ENCODE measurements around the gene UBL3. TPM values are rescaled to one million over a fixed set of nuclear protein-coding genes. Genes with fewer than 3 reads are reported as not detected.

Gene UBL3
- total RNA-seq, 1 experiment from 2014 or later, result 10.7 TPM

- Histone ChIP-seq H3K36me3 (ENCODE audit: control insufficient read depth in 1 of 2, insufficient read depth in 2 of 2, low read length in 2 of 2) (no peaks in the 10 kb centered on the region), H3K9me3 (ENCODE audit: control insufficient read depth in 1 of 2, insufficient read depth in 1 of 2, low read depth in 1 of 2, low read length in 2 of 2) (no peaks in the 10 kb centered on the region), H4K20me1 (ENCODE audit: insufficient read depth) (no peaks in the 10 kb centered on the region), H3K4me2 (ENCODE audit: low read length) (no peak overlapping the region), H3K4me1 (ENCODE audit: control insufficient read depth in 1 of 2, insufficient read depth in 2 of 2, low read length in 2 of 2) (peaks cover 10 to 30% of the 10 kb centered on the region in 2 experiments), H3K27me3 (ENCODE audit: insufficient read depth, low read length) (no peaks in the 10 kb centered on the region), H3K4me3 (replicated peaks in 1 of 2; ENCODE audit: low read depth in 1 of 2, low read length in 2 of 2) (no peak overlapping the region), H3K9ac (ENCODE audit: low read length) (no peak overlapping the region), H3K9me2 (ENCODE audit: insufficient read depth) (no peaks in the 10 kb centered on the region), H3K27ac (ENCODE audit: low read depth, low read length) (no peak overlapping the region), H2AFZ (ENCODE audit: low read depth, low read length, poor library complexity, severe bottlenecking) (no peak overlapping the region), H3K79me2 (ENCODE audit: insufficient read depth, low read length) (no peaks in the 10 kb centered on the region; the same call in none of the 2 replicates)
- no peak for ATAC-seq
- no peak for DNase-seq (ENCODE audit: low read depth, low spot score)
- RAD21 ChIA-PET (ENCODE audit: low non-redundant PET in 1 of 2, low total read pairs in 2 of 2, uncharacterized antibody in 2 of 2, unreplicated experiment in 2 of 2), result no interaction called here
- POLR2A ChIA-PET, result no interaction called here
- no TSS peak for BruUV-seq (replicated peaks)
- TF ChIP-seq CBX3 (IDR thresholded peaks at IDR 0.05; ENCODE audit: low read depth), result no peak
- TF ChIP-seq SRF (IDR thresholded peaks at IDR 0.05; ENCODE audit: low read depth), result no peak
- no peak for TF ChIP-seq RAD21 (IDR thresholded peaks at IDR 0.05; ENCODE audit: low read depth)
- no peak for TF ChIP-seq FOSL1 (IDR thresholded peaks at IDR 0.05; ENCODE audit: low read depth)
- intact Hi-C loops (cut with micrococcal nuclease), result no loop called here
- CTCF ChIA-PET, result no interaction called here
These were observed 20.4 kb downstream of the UBL3 start for GRCh38 chr13:29830000-29830399.

GRCh38 chr13:29819143-29819542, 31.3 kb downstream of the UBL3 start:
- Histone ChIP-seq H3K4me3 (replicated peaks in 1 of 2; ENCODE audit: low read depth in 1 of 2, low read length in 2 of 2) (no peak overlapping the region), H3K4me2 (ENCODE audit: low read length) (no peak overlapping the region), H2AFZ (ENCODE audit: low read depth, low read length, poor library complexity, severe bottlenecking) (no peak overlapping the region), H3K4me1 (ENCODE audit: control insufficient read depth in 1 of 2, insufficient read depth in 2 of 2, low read length in 2 of 2) (no peaks in the 10 kb centered on the region), H4K20me1 (ENCODE audit: insufficient read depth) (no peaks in the 10 kb centered on the region), H3K79me2 (ENCODE audit: insufficient read depth, low read length) (no peaks in the 10 kb centered on the region), H3K9me2 (ENCODE audit: insufficient read depth) (no peaks in the 10 kb centered on the region), H3K9me3 (ENCODE audit: control insufficient read depth in 1 of 2, insufficient read depth in 1 of 2, low read depth in 1 of 2, low read length in 2 of 2) (no peaks in the 10 kb centered on the region), H3K27ac (ENCODE audit: low read depth, low read length) (no peak overlapping the region), H3K36me3 (ENCODE audit: control insufficient read depth in 1 of 2, insufficient read depth in 2 of 2, low read length in 2 of 2) (no peaks in the 10 kb centered on the region), H3K27me3 (ENCODE audit: insufficient read depth, low read length) (no peaks in the 10 kb centered on the region), H3K9ac (ENCODE audit: low read length) (no peak overlapping the region)
- BruUV-seq (replicated peaks), result no TSS peak
- CTCF ChIA-PET, result no interaction called here
- intact Hi-C loops (cut with micrococcal nuclease), result no loop called here
- RAD21 ChIA-PET (ENCODE audit: low non-redundant PET in 1 of 2, low total read pairs in 2 of 2, uncharacterized antibody in 2 of 2, unreplicated experiment in 2 of 2), result no interaction called here
- ATAC-seq (no peak), DNase-seq (ENCODE audit: low read depth, low spot score) (no peak)
- POLR2A ChIA-PET, result no interaction called here
- no peak for TF ChIP-seq MAX (IDR thresholded peaks at IDR 0.05)
- no peak for TF ChIP-seq POLR2A (IDR thresholded peaks at IDR 0.05; ENCODE audit: borderline replicate concordance, extremely low read depth, insufficient read depth, insufficient read length)
- TF ChIP-seq SIN3A (IDR thresholded peaks at IDR 0.05; ENCODE audit: low read depth), result no peak
- no peak for TF ChIP-seq JUND (IDR thresholded peaks at IDR 0.05)
- no peak for TF ChIP-seq ZBTB33 (IDR thresholded peaks at IDR 0.05; ENCODE audit: extremely low read depth, insufficient replicate concordance, low read length)
- no peak for TF ChIP-seq ZNF274 (IDR thresholded peaks at IDR 0.05; ENCODE audit: low read depth, low read length)
- TF ChIP-seq SRF (IDR thresholded peaks at IDR 0.05; ENCODE audit: low read depth), result no peak
- no peak for TF ChIP-seq FOSL1 (IDR thresholded peaks at IDR 0.05; ENCODE audit: low read depth)
- TF ChIP-seq ZFX (IDR thresholded peaks at IDR 0.05), result no peak
- TF ChIP-seq TCF7L2 (IDR thresholded peaks at IDR 0.05; ENCODE audit: borderline replicate concordance, extremely low read depth, insufficient read depth, insufficient read length), result no peak
- no peak for TF ChIP-seq CTCF (IDR thresholded peaks at IDR 0.05 in 2 of 3, conservative IDR thresholded peaks at IDR 0.05 in 1 of 3; ENCODE audit: borderline replicate concordance in 1 of 3, insufficient read depth in 1 of 3, low read depth in 2 of 3, low read length in 2 of 3)
- TF ChIP-seq EGR1 (IDR thresholded peaks at IDR 0.05; ENCODE audit: low read depth), result no peak
